ENCODE data around the gene GPER1.

Gene GPER1

DNA sequence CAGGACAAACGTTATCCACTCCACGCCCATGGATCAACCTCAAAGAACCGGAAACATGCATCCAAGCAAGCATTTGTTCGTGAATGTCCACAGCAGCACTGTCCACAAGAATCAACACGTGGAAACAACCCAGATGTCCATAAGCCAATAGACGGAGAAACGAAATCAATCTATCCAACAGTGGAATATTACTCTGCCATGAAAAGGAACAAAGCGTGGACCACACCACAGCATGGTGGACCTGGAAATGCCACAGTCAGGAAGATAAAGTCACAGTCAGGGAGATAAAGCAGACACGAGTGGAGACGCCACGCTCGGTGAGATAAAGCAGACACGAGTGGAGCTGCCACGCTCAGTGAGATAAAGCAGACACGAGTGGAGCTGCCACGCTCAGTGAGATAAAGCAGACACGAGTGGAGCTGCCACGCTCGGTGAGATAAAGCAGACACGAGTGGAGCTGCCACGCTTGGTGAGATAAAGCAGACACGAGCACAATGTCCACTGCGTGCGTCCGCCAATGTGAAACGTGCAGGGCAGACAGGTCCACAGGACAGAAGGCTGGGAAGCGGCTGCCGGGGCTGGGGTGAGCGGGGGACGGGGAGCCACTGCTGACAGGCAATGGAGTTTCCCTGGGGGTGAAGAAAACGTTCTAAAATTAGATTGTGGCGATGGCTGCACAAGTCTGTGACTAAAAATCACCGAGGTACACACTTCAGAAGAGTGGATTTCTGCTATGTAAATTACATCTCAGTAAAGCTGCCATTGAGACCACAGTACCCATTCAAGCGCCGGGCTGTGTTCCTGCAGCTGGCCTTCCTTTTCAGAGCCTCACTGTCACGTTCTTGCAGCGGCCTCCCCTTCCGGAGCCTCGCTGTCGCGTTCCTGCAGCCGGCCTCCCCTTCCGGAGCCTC lies 10.6 kb downstream of the GPER1 start:
- no peak for DNase-seq (ENCODE audit: low read depth, low spot score)
- H3K4me3 ChIP-seq (ENCODE audit: low read length): no peak overlapping the region

DNA sequence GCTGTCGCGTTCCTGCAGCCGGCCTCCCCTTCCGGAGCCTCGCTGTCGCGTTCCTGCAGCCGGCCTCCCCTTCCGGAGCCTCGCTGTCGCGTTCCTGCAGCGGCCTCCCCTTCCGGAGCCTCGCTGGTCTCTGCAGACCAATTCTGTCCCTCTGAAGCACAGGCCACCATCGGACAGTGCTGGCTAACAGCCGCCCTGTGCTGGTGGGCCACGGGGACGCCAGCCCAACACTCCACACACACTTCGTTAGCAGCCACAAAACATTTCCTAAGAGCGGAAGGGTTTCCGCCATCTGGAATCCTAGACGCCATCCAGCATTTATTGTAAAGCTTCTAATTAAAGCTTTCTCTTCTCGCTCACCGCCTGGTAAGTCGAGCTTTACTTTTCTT lies 11.2 kb downstream of the GPER1 start:
- DNase-seq (ENCODE audit: low read depth, low spot score): no peak
- no peak overlapping the region for H3K4me3 ChIP-seq (ENCODE audit: low read length)

DNA sequence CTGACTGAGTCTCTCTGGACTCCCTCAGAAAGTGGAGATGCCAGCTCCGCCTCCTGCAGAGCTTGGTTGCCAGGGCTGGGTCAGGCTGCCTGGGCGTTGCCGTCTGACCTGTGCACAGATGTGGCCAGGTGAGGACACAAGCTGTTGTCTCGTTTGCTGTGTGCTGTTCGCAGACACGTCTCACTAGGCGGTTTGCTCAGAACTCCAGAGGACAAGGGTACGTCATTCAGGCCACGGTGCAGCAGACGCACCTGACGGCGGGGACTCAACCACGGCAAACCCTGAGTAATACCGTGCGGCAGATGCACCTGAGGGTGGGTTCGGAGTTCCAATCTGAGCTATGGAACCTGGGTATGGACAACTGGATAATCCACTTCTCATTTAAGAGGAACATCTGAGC lies 11.7 kb downstream of the GPER1 start:
- DNase-seq (ENCODE audit: low read depth, low spot score): no peak

DNA sequence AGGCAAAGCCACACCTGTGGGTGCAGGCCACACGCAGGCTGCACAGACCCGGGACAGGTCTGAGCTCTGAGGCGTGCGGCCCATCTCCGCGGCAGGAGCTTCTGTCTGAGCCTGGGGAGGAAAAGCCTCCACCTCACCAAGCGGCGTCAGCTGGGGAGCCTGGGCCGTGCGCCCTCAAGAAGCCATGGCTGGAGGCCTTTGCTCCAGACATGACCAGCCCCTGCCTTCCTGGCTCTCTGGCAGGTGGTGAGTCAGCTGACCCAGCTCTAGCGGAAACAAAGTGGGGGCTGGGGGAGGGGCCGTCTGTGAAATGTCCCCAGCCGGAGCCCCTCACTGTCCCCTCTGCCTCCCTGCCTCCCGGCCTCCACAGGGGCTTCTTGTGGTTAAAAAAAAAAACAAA lies 12.5 kb downstream of the GPER1 start:
- no peak overlapping the region for H3K4me3 ChIP-seq (ENCODE audit: low read length)
- DNase-seq (ENCODE audit: low read depth, low spot score): no peak

More for the DNA sequence above, 11.7 kb downstream of the GPER1 start:
- no peak overlapping the region for H3K4me3 ChIP-seq (ENCODE audit: low read length)

DNA sequence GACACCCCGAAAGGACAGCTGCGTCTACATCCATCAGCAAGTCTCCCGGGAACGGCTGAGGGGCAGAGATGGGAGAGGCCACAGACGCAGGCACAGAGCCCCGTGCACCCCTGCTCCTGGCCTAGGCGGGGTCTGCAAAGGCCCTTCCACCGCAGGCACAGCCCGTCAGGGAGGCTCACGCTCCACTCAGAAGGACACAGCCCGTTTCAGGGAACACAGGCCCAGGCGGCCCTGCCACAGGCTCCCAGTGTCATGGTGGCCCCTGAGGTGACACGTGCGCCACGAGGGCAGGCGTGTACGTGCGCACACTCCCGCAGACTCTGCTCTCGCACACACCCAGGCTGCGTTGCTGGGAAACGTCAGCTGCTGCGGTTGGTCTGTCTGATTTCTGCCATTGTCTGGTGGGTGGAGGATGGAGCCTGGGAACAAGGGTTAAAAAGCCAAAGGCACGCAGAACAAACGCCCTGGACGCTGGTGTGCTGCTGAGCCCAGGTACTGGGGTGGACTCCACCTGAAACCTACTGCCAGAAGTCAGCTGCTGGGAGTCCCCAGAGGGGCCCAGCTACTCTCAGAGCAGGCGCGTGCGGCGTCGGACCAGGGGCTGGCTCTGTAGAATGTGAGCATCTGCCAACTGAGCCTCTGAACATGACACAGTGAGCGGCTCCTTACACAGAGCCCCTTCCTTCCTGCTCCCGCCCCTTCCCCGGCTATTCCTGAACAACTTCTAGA lies 13.1 kb downstream of the GPER1 start:
- H3K4me3 ChIP-seq (ENCODE audit: low read length): no peak overlapping the region
- DNase-seq (ENCODE audit: low read depth, low spot score): no peak

DNA sequence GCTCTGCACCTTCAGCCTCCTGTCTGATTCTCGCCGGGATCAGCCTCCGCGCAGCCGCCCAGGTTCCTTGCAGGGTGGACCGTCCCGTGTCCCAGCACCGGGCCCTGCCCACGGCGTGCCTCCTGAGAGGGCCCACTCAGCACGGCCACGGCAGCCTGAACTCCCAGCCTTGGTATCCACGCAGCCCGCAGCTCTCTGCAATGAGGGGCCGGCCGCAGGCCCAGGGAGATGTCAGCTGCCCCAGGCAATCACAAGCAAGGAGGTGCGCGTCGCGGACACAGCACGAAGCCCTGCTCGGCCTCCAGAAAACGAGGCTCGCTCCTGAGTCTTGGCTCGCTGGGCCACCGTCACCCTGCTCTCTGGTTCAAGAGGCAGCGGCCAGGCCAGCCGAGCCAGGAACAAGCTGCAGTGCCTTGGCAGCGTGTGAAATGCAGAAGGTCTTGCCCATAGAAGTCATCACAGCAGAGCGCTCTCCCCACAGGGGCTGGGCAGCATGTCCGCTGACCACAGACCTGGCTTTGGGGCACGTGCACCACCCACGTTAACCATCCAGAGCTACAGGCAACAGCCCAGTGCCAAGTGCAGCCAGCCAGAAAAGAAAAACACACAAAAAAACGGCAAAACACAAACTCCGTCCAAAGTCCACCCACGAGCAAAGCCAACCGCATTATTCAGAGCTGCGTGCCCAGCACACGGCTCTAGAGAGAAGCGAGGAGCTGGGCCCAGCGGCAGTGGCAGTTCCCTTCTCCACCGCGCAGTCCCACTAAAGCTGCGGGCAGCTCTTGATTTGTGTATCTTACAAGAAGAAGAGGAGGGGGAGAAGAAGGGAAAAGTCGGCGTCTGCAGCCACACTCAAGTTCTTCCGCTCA lies 13.9 kb downstream of the GPER1 start:
- no peak overlapping the region for H3K4me3 ChIP-seq (ENCODE audit: low read length)
- DNase-seq (ENCODE audit: low read depth, low spot score): no peak

DNA sequence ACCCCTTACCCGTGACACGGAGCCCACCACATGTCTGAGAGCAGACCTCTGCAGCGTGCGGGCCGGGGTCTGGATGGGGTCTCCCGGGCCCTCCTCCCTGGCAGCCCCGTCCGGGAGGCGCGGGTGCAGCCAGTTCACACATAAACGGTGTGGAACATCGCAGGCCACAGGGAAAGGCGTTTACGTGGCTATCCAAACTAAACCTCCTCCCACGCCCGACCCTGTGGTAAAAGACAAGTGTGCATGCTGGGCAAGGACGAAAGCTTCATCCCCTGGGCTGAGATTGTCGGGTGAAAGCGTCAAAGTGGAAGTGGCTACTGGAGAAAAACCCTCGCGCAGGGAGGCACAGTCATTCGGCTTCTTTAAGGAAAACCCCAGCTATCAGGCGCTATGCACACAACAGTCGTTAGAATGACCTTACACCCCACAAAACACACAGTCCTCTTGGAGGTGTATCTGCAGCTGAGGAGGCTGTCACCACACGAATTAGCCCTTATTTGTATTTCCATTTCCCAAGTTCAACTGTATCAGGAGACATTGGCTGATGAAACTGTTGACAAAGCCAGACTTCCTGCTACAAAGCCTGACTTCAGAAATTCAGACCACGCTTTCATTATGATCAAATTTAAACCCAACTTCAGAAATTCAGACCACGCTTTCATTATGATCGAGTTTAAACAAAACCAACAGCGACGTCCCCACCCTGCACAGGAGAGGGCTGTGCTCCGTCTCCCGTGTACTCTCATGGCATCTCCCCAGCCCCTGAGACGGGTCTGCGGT lies 15.3 kb downstream of the GPER1 start:
- no peak for DNase-seq (ENCODE audit: low read depth, low spot score)
- no peak overlapping the region for H3K4me3 ChIP-seq (ENCODE audit: low read length)

DNA sequence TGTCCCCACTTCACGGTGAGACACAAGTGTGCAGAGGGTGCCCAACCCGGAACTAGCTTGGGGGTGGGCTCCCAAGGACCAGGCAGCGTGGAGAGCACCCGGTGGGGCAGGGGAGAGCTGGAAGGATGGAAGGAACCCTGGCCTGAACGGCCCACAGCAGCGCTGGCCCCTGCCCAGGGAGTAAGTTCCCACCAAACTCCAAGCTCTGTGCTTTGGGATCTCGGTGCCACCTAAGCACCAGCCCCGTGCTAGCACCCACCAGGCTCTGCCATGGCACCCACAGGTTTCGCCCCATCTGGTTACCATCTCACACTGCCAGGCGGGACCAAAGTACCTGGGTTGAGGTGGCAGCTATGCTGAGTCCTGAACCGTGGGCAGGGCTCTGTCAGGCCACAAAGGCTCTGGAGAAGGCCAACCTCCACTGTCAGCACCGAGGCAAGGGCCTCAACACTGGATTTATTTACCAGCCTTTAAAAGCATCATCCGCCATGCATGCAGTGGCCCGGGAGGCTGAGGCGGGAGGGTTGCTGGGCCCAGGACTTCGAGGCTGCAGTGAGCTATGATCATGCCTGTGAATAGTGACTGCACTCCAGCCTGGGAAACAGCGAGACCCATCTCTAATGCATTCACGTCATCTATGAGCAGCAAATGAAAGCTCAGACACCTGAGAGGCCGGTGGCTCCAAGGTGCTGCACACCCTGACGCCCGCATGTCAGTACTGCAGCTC lies 16.0 kb downstream of the GPER1 start:
- DNase-seq (ENCODE audit: low read depth, low spot score): no peak

DNA sequence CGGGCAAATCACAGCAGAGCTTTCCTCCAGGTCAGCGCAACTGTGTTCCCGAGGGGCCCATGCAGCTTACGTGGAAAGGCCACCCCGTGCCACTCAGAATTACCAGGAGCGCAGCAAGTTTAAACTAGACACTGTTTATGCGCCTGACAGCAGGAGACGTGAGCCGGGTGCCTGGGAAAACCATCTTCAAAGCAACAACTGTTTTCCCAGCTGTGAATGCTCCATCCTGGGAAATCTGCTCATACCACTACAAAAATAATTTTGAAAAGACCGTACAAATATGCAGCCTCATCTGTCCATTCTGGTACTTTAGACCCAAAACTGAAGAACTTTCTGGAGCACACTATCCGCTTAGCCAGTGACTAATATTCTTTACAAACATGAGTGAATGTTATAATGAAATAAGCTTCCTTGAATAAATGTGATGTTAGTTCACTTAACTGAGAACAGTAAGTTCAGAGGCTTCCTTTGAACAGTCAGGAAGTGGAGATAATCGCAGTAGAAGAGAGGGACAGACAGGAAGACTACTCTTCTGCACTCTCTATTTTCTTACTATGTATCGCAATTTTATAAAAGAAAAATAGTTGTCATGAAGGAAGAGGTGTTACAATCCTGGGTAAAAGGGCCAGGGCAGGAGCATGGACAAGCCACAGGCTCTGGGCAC lies 16.7 kb downstream of the GPER1 start:
- no peak overlapping the region for H3K4me3 ChIP-seq (ENCODE audit: low read length)
- DNase-seq (ENCODE audit: low read depth, low spot score): peak; percentile 16

More for the DNA sequence above, 16.0 kb downstream of the GPER1 start:
- H3K4me3 ChIP-seq (ENCODE audit: low read length): no peak overlapping the region

DNA sequence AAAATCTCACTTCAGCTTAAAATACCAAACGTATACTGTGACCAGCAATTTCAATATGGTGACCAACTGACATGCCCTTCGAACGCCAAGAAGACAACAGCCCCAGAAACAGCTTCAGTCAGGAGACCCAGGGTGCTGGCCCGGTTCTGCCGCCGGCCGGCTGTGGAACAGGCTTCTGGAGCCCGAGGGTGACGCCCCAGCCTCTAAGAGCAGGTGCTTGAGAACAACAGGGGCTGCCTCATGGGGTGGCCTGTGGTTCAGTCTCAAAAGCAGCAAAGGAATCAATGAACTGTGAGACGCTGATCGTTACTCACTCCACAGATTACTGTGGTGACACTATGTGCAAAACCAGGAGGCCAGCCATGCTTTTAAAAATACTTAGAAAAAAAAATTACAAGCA lies 17.3 kb downstream of the GPER1 start:
- DNase-seq (ENCODE audit: low read depth, low spot score): no peak
- H3K4me3 ChIP-seq (ENCODE audit: low read length): no peak overlapping the region

DNA sequence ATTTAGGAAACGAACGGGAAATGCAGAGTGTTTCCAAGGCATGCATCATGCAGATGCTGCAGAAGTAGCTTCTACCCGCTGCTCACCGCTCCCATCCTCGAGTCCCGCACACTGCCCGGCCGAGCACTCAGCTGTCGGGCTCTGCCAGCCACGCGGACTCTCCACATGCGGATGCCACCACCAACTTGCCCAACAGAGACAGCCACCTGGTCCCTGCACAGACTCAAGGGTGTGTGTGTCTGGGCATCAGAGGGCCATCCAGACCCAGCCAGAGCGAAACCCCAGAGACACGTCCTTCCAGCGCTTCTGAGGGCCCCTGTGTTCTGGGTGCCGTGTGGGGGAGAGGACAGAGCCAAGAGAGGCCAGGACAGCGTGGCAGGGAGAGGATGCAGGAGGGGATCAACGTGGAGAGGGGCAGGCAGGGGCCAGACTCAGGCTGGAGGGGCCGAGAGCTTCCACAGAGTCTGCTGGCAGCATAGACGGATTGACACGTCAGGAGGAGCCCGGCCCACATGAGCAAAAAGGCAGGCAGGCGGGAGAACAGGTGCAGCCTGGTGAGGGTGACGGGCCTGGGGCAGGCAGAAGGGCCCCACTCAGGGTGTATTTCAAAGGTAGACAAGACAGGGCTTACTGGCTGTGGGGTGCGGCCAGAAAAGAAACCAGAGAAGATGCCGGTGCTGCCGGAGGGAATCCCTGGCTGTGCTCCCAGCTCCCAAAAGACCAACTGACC lies 18.3 kb downstream of the GPER1 start:
- DNase-seq (ENCODE audit: low read depth, low spot score): no peak
- no peak overlapping the region for H3K4me3 ChIP-seq (ENCODE audit: low read length)

DNA sequence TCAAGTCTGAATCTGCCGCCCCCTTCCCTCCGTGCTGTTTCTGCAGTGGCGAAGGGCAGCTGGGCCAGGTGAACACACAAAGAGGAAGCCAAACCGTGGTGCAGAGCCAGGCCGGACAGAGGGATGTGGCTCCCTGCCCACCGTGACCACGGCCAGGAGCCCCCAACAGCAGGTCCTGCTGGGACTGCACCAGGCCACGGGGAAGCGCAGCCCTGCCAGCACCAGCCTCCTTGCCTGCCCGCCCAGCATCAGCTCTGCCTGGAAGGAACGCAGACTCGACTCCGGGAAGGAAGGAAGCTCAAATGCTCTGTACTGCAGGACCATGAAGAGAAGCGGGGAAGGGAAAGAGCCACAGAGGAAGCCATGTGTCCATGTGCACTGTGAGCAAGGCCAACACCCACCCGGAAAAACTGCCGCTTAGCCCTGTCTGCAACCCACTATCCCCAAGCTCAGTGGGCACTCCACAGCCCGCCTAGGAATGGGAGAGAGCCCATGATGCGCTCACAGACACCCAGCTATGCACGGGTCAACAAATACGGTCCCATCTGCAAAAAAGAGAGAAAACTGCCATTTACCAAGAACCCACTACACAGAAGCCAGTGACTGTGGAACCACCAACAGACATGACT lies 19.0 kb downstream of the GPER1 start:
- DNase-seq (ENCODE audit: low read depth, low spot score): no peak
- no peak overlapping the region for H3K4me3 ChIP-seq (ENCODE audit: low read length)

DNA sequence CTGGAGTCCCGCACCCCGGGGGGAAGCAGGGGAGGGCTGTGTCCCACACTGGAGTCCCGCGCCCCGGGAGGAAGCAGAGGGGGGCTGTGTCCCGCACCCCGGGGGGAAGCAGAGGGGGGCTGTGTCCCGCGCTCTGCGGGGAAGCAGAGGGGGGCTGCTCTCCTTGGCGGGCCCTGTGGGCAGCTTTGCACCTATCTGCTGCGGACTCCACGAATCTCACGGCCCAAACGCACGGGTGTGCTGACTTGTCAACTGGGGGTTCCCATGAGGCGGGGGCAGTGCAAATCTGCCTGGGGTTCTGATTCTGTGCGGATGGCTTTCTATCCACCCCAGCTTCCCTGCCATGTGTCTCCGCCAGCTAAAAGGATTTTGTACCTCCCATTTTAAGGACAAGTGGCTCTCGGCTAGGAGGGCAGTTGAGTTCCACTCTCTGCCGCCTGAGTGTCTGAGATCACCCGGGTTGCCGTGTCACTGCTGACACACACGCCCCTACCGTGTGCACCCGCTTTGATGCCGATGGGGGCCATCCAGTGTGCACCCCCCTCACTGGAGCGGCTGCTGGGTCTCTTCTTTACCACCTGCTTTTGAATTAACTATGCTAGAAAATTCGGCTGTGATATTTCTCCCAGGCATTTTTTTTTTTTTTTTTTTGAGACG lies 20.5 kb downstream of the GPER1 start:
- no peak overlapping the region for H3K4me3 ChIP-seq (ENCODE audit: low read length)
- no peak for DNase-seq (ENCODE audit: low read depth, low spot score)

DNA sequence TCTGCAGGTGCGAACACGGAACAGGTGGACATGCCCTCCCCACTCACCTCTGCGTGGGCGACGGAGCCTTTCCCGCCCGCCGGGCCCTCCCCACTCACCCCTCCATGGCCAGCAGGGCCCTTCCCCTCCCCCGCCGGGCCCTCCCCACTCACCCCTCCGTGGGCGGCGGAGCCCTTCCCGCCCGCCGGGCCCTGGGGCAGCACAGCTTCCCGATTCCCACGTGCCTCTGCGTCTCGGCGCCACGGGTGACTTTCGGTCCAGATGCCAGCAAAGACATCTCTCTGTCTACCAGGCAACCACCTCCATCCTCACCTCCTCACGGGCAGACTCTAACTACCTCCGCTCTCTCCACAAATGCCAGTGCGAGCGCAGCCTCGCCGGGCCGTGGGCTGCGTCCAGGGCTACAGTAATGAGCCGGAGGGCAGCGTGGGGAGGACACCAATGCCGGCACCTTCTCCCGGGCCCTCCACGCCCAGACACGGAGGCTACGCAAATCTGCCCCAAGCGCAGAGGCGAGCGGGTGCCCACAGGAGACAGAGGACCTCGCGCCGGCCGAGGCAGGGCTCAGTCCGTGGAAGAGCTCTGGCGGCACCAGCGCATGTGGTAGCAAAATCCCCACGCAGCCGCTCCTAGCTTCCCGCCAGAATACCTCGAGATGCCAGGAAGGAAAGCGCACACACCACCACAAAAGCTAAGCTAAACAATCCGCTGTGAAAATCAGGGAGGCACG lies 21.8 kb downstream of the GPER1 start:
- DNase-seq (ENCODE audit: low read depth, low spot score): no peak
- no peak overlapping the region for H3K4me3 ChIP-seq (ENCODE audit: low read length)

DNA sequence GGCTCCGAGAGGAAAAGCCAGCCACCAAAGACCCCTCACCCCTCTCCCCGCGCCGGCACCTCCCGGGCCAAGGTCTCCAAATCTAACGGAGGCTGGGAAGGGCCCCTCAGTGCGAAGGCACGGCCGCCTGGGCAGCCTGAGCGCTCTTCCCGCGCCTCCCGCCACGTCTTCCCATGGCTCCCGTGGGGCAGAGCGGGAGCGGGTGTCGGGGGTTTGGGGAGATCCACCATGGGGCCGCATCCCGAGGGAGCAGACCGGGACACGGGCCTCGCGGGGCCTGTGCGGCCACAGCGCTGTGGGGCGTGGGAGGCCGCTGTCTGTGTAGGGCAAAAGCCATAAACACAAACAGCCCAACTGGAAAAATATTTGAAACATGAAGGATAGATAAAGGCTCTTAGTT lies 22.4 kb downstream of the GPER1 start:
- no peak overlapping the region for H3K4me3 ChIP-seq (ENCODE audit: low read length)
- DNase-seq (ENCODE audit: low read depth, low spot score): no peak

DNA sequence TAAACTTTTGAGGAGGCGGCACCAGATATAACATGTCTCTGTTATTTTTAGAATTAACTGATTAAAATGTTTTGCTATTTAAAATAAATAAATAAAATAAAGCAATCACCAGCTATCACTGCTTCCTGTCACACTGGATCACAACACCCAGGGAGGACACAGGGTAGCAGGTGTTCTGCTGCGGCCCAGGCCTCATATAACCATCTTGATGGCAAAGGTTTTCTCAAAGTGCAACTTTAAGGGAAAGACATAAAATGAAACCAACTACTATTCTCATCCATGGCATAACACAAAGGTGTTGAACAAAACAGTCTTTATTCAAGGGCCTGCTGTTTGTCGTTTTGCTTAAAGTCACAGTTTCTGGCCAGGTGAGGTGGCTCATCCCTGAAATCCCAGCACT lies 23.2 kb downstream of the GPER1 start:
- no peak for DNase-seq (ENCODE audit: low read depth, low spot score)
- H3K4me3 ChIP-seq (ENCODE audit: low read length): no peak overlapping the region
